Heart left ventricle (tissue), 13 donors: ENCODE data around the gene GPRIN3.

ENCODE experiments used
- POLR2A ChIP-seq, 2 donors: fragments of 450-650 bp; IDR thresholded peaks; one replicate each; pipeline ENCODE4 v1.6.1; 2017; ENCODE audit warnings: antibody characterized with exemption in 2 of 2, mild to moderate bottlenecking in 2 of 2, moderate library complexity in 2 of 2
- TF ChIP-seq, protein P1 (sequence below), 12 donors: fragments of 200-600 bp; sonication (generic) in 4 of 12; IDR thresholded peaks; one replicate each; pipeline versions ENCODE4 v1.5.0 to v1.8.0; 2018 to 2022; ENCODE audit warnings: antibody characterized with exemption in 12 of 12, mild to moderate bottlenecking in 5 of 12
- donor health status: ischemic (EF 13 %, LVEDD 7.1; RV severe dilation, severe dysfunction).
- donor health status: DM: no; HTN: yes; CAD: no.
- donor health status: DM: no; HTN: no; CAD: no.
- donor health status: ischemic (EF 25% LVEDD 6.9; RV normal size, moderate dysfunction).
- donor health status: ischemic (EF 25% LVEDD 5.7; RV mildly dilated, moderate dysfunction).
- donor health status: ischemic (EF 35%, LVEDD 5.7; RV mildly dilated, moderate dysfunction).
- donor health status: nonischemic (EF 11% LVEDD 7.7; RV severe dilation, severe dysfunction).
- donor health status: DM: yes; HTN: yes; CAD: no.
- donor health status: PGD.
- donor health status: ischemic (EF 29% LVEDD 5.4; RV normal size, mild dysfunction).
- donor health status: nonischemic (EF 23%, LVEDD 6.1; RV moderate dilation, normal function).

DNA sequence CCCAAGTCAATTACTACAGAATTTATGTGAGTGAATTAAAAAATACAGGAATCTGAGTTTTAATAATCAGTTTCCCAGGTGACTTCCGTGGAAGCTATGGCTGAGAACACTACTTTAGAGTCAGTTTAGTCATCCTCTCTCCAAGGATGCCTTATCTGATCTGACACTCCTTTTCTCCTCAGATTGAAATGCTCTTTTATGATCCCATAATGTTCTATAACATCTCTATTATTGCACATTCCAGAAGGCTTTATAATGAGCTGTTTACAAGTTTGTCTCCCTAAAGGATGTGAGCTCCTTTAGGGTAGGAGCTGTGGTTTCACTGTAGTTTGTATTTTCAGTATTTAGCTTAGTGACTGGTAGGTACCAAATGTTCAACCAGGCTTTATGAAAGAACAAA, 90.0 kb downstream of the GPRIN3 start:
- no peak for TF ChIP-seq POLR2A (IDR thresholded peaks at IDR 0.05)
- TF ChIP-seq, protein P1, sequence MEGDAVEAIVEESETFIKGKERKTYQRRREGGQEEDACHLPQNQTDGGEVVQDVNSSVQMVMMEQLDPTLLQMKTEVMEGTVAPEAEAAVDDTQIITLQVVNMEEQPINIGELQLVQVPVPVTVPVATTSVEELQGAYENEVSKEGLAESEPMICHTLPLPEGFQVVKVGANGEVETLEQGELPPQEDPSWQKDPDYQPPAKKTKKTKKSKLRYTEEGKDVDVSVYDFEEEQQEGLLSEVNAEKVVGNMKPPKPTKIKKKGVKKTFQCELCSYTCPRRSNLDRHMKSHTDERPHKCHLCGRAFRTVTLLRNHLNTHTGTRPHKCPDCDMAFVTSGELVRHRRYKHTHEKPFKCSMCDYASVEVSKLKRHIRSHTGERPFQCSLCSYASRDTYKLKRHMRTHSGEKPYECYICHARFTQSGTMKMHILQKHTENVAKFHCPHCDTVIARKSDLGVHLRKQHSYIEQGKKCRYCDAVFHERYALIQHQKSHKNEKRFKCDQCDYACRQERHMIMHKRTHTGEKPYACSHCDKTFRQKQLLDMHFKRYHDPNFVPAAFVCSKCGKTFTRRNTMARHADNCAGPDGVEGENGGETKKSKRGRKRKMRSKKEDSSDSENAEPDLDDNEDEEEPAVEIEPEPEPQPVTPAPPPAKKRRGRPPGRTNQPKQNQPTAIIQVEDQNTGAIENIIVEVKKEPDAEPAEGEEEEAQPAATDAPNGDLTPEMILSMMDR (IDR thresholded peaks at IDR 0.05), result no peak
